Measurements from ENCODE around the gene KIF3C. TPM values are rescaled to one million over a fixed set of nuclear protein-coding genes. Genes with fewer than 3 reads are reported as not detected.

The KIF3C gene
- total RNA-seq, 1 experiment from 2014 or later: 55.7 TPM

DNA sequence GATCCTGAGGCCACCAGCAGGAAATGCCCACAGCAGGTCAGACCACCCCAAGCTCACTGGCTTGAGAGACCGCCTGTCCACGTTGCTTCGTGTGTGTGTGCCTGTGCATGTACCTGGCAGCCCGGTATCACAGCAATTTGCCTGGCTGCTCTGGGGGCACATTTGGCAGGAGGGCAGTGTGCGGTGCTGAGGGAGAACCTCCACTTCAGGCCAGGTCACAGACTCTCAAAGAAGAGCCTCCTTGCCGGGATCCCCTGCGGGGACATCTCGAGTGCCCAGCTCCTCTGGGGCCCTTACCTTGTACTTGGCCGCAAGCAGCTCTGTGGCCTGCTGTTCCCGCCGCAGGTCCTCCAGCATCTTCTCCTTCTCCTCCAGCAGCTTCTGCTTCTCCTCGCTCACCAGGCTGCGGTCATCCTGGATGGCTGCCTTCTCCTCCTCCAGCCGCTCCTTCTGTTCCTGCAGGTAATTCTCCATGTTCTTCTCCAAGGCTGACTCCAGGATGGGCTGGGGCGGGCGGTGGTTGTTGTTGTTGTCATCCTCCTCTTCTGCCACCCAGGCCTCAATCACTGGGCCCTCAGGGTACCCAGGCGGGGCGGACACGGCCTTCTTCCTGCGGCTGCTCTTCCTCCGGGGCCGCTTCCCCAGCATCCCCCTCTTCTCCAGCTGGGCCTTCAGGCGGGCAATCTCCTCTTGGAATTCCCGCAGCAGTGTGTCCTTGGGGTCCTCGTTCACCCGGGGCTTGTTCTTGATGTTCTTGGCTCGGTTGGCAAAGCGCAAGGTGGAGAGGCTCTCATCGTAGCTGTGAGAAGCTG, 2.0 kb downstream of the KIF3C start:
- intact Hi-C loops (cut with micrococcal nuclease; ENCODE audit: unreplicated experiment): no loop called here
- POLR2A ChIA-PET: interaction anchor here (0.6 kb wide), 1 partner anchor 152 kb away, joined by 3 read pairs; no protein-coding TSS in a partner anchor
- CTCF ChIA-PET: interaction anchor here (1.1 kb wide), 1 partner anchor 129 kb away, joined by 4 read pairs; no protein-coding TSS in a partner anchor
- H3K9me3 ChIP-seq (ENCODE audit: control insufficient read depth, insufficient read depth, low read depth, low read length): no peaks in the 10 kb centered on the region
- peak overlapping the region in 1 of 2 experiments; percentile 28; a peak in 1 of 4 replicates for H3K4me3 ChIP-seq (ENCODE audit: low read depth in 2 of 2, low read length in 2 of 2)
- no peak for ATAC-seq
- TF ChIP-seq, protein P1, sequence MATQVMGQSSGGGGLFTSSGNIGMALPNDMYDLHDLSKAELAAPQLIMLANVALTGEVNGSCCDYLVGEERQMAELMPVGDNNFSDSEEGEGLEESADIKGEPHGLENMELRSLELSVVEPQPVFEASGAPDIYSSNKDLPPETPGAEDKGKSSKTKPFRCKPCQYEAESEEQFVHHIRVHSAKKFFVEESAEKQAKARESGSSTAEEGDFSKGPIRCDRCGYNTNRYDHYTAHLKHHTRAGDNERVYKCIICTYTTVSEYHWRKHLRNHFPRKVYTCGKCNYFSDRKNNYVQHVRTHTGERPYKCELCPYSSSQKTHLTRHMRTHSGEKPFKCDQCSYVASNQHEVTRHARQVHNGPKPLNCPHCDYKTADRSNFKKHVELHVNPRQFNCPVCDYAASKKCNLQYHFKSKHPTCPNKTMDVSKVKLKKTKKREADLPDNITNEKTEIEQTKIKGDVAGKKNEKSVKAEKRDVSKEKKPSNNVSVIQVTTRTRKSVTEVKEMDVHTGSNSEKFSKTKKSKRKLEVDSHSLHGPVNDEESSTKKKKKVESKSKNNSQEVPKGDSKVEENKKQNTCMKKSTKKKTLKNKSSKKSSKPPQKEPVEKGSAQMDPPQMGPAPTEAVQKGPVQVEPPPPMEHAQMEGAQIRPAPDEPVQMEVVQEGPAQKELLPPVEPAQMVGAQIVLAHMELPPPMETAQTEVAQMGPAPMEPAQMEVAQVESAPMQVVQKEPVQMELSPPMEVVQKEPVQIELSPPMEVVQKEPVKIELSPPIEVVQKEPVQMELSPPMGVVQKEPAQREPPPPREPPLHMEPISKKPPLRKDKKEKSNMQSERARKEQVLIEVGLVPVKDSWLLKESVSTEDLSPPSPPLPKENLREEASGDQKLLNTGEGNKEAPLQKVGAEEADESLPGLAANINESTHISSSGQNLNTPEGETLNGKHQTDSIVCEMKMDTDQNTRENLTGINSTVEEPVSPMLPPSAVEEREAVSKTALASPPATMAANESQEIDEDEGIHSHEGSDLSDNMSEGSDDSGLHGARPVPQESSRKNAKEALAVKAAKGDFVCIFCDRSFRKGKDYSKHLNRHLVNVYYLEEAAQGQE (IDR thresholded peaks at IDR 0.05; ENCODE audit: insufficient read depth in 1 of 2, low read depth in 2 of 2, low read length in 1 of 2): no peak
- TF ChIP-seq POLR2AphosphoS5 (IDR thresholded peaks at IDR 0.05; ENCODE audit: low read depth, low read length) (no peak), SIN3A (IDR thresholded peaks at IDR 0.05; ENCODE audit: borderline replicate concordance, insufficient read depth, low read depth, low read length) (no peak), TCF7L2 (IDR thresholded peaks at IDR 0.05; ENCODE audit: low read depth, low read length) (no peak)
- TF ChIP-seq, protein P2, sequence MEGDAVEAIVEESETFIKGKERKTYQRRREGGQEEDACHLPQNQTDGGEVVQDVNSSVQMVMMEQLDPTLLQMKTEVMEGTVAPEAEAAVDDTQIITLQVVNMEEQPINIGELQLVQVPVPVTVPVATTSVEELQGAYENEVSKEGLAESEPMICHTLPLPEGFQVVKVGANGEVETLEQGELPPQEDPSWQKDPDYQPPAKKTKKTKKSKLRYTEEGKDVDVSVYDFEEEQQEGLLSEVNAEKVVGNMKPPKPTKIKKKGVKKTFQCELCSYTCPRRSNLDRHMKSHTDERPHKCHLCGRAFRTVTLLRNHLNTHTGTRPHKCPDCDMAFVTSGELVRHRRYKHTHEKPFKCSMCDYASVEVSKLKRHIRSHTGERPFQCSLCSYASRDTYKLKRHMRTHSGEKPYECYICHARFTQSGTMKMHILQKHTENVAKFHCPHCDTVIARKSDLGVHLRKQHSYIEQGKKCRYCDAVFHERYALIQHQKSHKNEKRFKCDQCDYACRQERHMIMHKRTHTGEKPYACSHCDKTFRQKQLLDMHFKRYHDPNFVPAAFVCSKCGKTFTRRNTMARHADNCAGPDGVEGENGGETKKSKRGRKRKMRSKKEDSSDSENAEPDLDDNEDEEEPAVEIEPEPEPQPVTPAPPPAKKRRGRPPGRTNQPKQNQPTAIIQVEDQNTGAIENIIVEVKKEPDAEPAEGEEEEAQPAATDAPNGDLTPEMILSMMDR (IDR thresholded peaks at IDR 0.05): no peak
- no peak overlapping the region for H3K27ac ChIP-seq (ENCODE audit: low read length)
- no peaks in the 10 kb centered on the region for H3K27me3 ChIP-seq (ENCODE audit: control insufficient read depth, insufficient read depth, low read length)
- no TSS peak for BruUV-seq (replicated peaks)
- in situ Hi-C loops (cut with HindIII; ENCODE audit: low pct_unique_long_range_greater_than_20kb, low sequenced_read_pairs): no loop called here
- no peak for DNase-seq (ENCODE audit: low read depth, low spot score)
- no peaks in the 10 kb centered on the region for H3K36me3 ChIP-seq (ENCODE audit: control insufficient read depth, insufficient read depth, low read length)
- H3K4me1 ChIP-seq (ENCODE audit: control insufficient read depth, insufficient read depth, low read length): peaks cover 52% of the 10 kb centered on the region

DNA sequence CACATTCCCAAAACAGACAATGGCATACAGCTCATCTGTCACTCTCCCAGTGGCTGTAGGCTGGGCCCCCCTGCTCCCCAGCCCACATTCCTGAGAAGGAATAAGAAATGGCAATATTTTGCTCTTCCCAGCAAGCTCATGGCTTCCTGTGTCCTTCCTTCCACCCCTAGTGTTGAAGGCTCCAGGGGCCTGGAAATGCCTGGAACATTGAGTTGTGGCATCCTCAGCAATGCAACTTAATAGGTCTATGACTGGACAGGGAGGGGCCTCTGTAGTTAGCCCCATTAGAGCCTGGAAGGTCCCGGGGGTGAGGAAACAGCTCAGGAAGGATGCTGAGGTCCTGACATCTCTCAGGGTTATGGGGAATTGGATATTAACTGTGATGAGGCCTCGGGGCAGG, 3.3 kb downstream of the KIF3C start:
- ChIA-PET POLR2A (no interaction called here), CTCF (interaction anchor here (0.9 kb wide), 1 partner anchor 13 kb away, joined by 3 read pairs; no protein-coding TSS in a partner anchor)
- no peak for TF ChIP-seq TCF7L2 (IDR thresholded peaks at IDR 0.05; ENCODE audit: low read depth, low read length)
- TF ChIP-seq, protein P2 (IDR thresholded peaks at IDR 0.05): no peak
- TF ChIP-seq, protein P1 (IDR thresholded peaks at IDR 0.05; ENCODE audit: insufficient read depth in 1 of 2, low read depth in 2 of 2, low read length in 1 of 2): no peak
- no peak for TF ChIP-seq POLR2AphosphoS5 (IDR thresholded peaks at IDR 0.05; ENCODE audit: low read depth, low read length)
- no peak for TF ChIP-seq SIN3A (IDR thresholded peaks at IDR 0.05; ENCODE audit: borderline replicate concordance, insufficient read depth, low read depth, low read length)
- Histone ChIP-seq H3K4me1 (ENCODE audit: control insufficient read depth, insufficient read depth, low read length) (peaks cover 52% of the 10 kb centered on the region), H3K4me3 (ENCODE audit: low read depth in 2 of 2, low read length in 2 of 2) (peak overlapping the region; percentile 17 to 28), H3K27me3 (ENCODE audit: control insufficient read depth, insufficient read depth, low read length) (no peaks in the 10 kb centered on the region), H3K9me3 (ENCODE audit: control insufficient read depth, insufficient read depth, low read depth, low read length) (no peaks in the 10 kb centered on the region), H3K36me3 (ENCODE audit: control insufficient read depth, insufficient read depth, low read length) (no peaks in the 10 kb centered on the region), H3K27ac (ENCODE audit: low read length) (peak overlapping the region; percentile 70)
- BruUV-seq (replicated peaks): TSS peak; percentile 37
- intact Hi-C loops (cut with micrococcal nuclease; ENCODE audit: unreplicated experiment): no loop called here
- in situ Hi-C loops (cut with HindIII; ENCODE audit: low pct_unique_long_range_greater_than_20kb, low sequenced_read_pairs): no loop called here
- ATAC-seq: no peak
- no peak for DNase-seq (ENCODE audit: low read depth, low spot score)

Data from Panc1 (cell line).